Measurements from ENCODE around the gene SLC6A8.

DNA sequence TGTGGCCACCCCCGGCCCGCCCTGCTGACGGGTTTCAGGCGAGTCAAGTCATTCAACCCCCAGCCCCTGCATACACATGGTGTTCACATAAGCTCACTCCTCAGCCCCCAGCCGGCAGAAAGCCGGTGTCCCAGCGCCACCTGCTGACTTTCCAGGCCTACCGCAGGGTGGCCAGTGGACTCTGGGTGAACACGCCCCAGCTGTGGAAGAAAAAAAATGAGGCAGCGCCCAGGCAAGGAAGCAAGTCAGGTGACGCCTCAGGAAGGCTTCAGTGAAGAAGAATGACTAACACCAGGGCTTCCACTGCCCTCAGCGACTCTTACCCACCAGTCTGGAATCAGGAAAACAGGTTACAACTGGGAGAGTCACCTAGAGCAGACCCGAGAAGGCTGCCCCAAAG lies 20.7 kb downstream of the SLC6A8 start:
- no peak for TF ChIP-seq EZH2 (IDR thresholded peaks at IDR 0.05)
- no peak for TF ChIP-seq FOXP2 (optimal IDR thresholded peaks at IDR 0.05; ENCODE audit: control extremely low read depth, extremely low read length, insufficient read depth)
- no peak for TF ChIP-seq POLR2AphosphoS5 (IDR thresholded peaks at IDR 0.05; ENCODE audit: borderline replicate concordance, low read depth, low read length)

Data from SK-N-MC (cell line).